Fibroblast of pulmonary artery (primary cell): ENCODE data around the gene DPP4.

Source experiments
- DNase-seq: peaks from one replicate; pipeline ENCODE4 v3.0.0-alpha.2; 2010; ENCODE audit warnings: low read depth
- H3K4me3 ChIP-seq: replicated peaks from 2 replicates; pipeline ENCODE4 v1.5.1; 2011; ENCODE audit warnings: low read depth, mild to moderate bottlenecking, control low read depth, low read length, moderate library complexity
- CTCF ChIP-seq: IDR thresholded peaks from 2 replicates; pipeline ENCODE4 v1.5.1; 2011; ENCODE audit warnings: mild to moderate bottlenecking, control low read depth, low read length, inconsistent platforms; ENCODE audit errors: missing control alignments

Gene DPP4

GRCh38 chr2:162060532-162060931 lies 13.5 kb downstream of the DPP4 start:
- no peak for DNase-seq
- TF ChIP-seq CTCF: no peak
- no peak overlapping the region for H3K4me3 ChIP-seq

GRCh38 chr2:162058973-162059668 lies 14.9 kb downstream of the DPP4 start:
- DNase-seq: no peak
- TF ChIP-seq CTCF: no peak
- H3K4me3 ChIP-seq: no peak overlapping the region

GRCh38 chr2:162057426-162057825 lies 16.6 kb downstream of the DPP4 start:
- H3K4me3 ChIP-seq: no peak overlapping the region
- no peak for DNase-seq
- TF ChIP-seq CTCF: no peak

GRCh38 chr2:162056796-162057399 lies 17.1 kb downstream of the DPP4 start:
- H3K4me3 ChIP-seq: no peak overlapping the region
- TF ChIP-seq CTCF: no peak
- no peak for DNase-seq

GRCh38 chr2:162053808-162054155 lies 20.2 kb downstream of the DPP4 start:
- no peak for TF ChIP-seq CTCF
- H3K4me3 ChIP-seq: no peak overlapping the region
- DNase-seq: no peak

- DNase-seq: no peak
- H3K4me3 ChIP-seq: no peak overlapping the region
- TF ChIP-seq CTCF: no peak
These were observed 20.8 kb downstream of the DPP4 start for GRCh38 chr2:162053066-162053807.
